22Rv1 (cell line): Measurements from ENCODE around the gene TNIP2.

Source experiments
- ZFX ChIP-seq: fragments of 450-650 bp; IDR thresholded peaks from 2 replicates; pipeline ENCODE4 v1.6.1; 2017; ENCODE audit warnings: antibody characterized with exemption, borderline replicate concordance
- TF ChIP-seq, protein P1 (sequence below): fragments of 450-650 bp; IDR thresholded peaks from 2 replicates; pipeline ENCODE4 v1.5.1; 2017; ENCODE audit warnings: mild to moderate bottlenecking

DNA sequence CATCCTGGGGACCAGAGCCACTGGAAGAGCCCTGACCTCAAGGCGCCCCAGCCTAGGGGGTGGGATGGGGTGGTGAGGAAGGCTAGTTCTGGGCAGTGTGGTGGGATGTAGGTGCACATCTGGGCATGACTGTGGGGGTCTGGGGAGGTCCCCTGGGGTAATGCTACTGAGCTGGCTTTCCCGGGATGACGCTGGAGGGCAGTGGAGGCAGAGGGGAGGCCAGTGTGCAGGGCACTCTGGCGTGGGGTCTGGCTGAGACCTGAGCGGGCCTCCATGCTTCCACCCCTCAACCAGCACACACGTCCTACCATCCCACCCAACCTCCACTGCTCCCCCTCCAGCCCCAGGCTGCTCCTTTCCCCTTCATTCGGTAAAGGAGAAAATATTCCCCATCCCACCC is 32.0 kb upstream of the TNIP2 start:
- TF ChIP-seq, protein P1, sequence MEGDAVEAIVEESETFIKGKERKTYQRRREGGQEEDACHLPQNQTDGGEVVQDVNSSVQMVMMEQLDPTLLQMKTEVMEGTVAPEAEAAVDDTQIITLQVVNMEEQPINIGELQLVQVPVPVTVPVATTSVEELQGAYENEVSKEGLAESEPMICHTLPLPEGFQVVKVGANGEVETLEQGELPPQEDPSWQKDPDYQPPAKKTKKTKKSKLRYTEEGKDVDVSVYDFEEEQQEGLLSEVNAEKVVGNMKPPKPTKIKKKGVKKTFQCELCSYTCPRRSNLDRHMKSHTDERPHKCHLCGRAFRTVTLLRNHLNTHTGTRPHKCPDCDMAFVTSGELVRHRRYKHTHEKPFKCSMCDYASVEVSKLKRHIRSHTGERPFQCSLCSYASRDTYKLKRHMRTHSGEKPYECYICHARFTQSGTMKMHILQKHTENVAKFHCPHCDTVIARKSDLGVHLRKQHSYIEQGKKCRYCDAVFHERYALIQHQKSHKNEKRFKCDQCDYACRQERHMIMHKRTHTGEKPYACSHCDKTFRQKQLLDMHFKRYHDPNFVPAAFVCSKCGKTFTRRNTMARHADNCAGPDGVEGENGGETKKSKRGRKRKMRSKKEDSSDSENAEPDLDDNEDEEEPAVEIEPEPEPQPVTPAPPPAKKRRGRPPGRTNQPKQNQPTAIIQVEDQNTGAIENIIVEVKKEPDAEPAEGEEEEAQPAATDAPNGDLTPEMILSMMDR, result no peak
- no peak for TF ChIP-seq ZFX
